ENCODE data around the gene IRF2BP2. TPM values are rescaled to one million over a fixed set of nuclear protein-coding genes. Genes with fewer than 3 reads are reported as not detected.

The IRF2BP2 gene
- total RNA-seq, 1 donor from 2014 or later: 199 TPM

DNA sequence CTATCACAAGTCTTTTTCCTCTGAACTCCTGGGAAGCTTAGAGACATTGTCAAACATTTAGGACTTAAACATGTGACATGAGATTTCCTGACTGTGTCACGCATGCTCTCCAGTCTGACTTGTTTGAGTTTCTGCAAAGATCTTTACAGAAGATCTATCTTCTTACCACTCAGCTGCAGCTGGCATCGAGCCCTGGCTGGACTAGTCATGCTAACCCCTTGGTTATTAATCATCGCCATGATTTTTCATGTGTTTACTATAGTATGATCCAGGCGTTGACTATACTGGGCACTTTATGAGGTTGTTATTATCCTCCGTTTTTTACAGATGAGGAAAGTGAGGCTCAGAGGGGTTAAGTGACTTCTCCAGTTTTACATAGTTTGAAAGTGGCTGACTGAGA, 18.1 kb upstream of the IRF2BP2 start:
- no peak overlapping the region for H3K27ac Mint-ChIP-seq (ENCODE audit: unreplicated experiment)
- H3K27me3 Mint-ChIP-seq (ENCODE audit: unreplicated experiment): peaks cover 2% of the 10 kb centered on the region
- DNase-seq: no peak
- no peak overlapping the region for H3K4me3 Mint-ChIP-seq (ENCODE audit: unreplicated experiment)
- H3K4me1 Mint-ChIP-seq (ENCODE audit: low read depth, unreplicated experiment): peaks cover 3% of the 10 kb centered on the region
- TF ChIP-seq, protein P1, sequence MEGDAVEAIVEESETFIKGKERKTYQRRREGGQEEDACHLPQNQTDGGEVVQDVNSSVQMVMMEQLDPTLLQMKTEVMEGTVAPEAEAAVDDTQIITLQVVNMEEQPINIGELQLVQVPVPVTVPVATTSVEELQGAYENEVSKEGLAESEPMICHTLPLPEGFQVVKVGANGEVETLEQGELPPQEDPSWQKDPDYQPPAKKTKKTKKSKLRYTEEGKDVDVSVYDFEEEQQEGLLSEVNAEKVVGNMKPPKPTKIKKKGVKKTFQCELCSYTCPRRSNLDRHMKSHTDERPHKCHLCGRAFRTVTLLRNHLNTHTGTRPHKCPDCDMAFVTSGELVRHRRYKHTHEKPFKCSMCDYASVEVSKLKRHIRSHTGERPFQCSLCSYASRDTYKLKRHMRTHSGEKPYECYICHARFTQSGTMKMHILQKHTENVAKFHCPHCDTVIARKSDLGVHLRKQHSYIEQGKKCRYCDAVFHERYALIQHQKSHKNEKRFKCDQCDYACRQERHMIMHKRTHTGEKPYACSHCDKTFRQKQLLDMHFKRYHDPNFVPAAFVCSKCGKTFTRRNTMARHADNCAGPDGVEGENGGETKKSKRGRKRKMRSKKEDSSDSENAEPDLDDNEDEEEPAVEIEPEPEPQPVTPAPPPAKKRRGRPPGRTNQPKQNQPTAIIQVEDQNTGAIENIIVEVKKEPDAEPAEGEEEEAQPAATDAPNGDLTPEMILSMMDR (IDR thresholded peaks at IDR 0.05; ENCODE audit: partially characterized antibody, unreplicated experiment): no peak
- no peaks in the 10 kb centered on the region for H3K36me3 Mint-ChIP-seq (ENCODE audit: unreplicated experiment)
- no peaks in the 10 kb centered on the region for H3K9me3 Mint-ChIP-seq (ENCODE audit: unreplicated experiment)

DNA sequence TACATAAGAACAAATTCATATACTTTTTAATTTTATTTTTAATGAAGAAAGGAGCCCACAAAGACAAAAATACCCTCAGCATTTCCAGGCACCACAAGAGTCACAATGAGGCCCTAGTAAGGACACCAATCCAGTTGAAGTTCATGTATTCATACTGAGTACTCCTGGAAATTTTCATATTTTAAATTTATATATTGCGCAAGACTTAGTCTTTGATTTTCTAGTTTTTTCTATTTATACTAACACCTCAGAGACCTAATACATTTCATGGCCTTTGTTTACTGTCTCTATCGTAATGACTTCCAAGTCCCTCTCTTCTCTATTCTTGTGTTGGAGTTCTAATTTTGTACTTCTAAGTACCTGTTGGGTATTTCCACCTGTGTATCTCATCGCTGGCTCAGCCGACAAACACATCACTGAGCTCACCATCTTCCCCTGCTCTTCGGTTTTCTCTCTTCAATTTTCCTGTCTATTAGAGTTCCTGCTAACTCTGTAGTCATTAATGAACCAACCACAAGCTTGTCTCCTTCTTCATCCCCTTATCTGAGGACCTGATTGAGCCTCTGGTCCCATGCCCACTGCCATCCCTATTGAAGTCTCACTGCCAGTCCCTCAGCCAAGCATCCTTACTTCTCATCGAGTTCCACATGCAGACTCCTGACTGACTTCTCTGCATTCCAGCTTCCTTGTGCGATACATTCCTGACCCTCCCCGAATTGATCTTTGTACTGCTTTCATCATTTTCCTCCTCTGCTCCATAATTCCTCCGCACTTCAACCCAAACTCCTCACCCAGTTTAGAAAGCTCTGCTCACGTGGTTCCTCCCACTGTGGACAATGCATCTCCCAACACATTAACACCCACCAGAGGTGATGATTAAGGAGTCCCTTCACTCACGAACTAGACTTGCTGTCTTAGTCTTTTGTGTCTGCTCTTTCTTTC, 17.3 kb upstream of the IRF2BP2 start:
- no peaks in the 10 kb centered on the region for H3K36me3 Mint-ChIP-seq (ENCODE audit: unreplicated experiment)
- H3K4me1 Mint-ChIP-seq (ENCODE audit: low read depth, unreplicated experiment): no peaks in the 10 kb centered on the region
- TF ChIP-seq, protein P1 (IDR thresholded peaks at IDR 0.05; ENCODE audit: partially characterized antibody, unreplicated experiment): no peak
- H3K9me3 Mint-ChIP-seq (ENCODE audit: unreplicated experiment): no peaks in the 10 kb centered on the region
- DNase-seq: no peak
- H3K4me3 Mint-ChIP-seq (ENCODE audit: unreplicated experiment): no peak overlapping the region
- peaks cover 2% of the 10 kb centered on the region for H3K27me3 Mint-ChIP-seq (ENCODE audit: unreplicated experiment)
- no peak overlapping the region for H3K27ac Mint-ChIP-seq (ENCODE audit: unreplicated experiment)

- no peak overlapping the region for H3K4me3 Mint-ChIP-seq (ENCODE audit: unreplicated experiment)
- TF ChIP-seq, protein P1 (IDR thresholded peaks at IDR 0.05; ENCODE audit: partially characterized antibody, unreplicated experiment): no peak
- no peak overlapping the region for H3K27ac Mint-ChIP-seq (ENCODE audit: unreplicated experiment)
Measured at GRCh38 chr1:234626391-234626790, 16.4 kb upstream of the IRF2BP2 start.

DNA sequence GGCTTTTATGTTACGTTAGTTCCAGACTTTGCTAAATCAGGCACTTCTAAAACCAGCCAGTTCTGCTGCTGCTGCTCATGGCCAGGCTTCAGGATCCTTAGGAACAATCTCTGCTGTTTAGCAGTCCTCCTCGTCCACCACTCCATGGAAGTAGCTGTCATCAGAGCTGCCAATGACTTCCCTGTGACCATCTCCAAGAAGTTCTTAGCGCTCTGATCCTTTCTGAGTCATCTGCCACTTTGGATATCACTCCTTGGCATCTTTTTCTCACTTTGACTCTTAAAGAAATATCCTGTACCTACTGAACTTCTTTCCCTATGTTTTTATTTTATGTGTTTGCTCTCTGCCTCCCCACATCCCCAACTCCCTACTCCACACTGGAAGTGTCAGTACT, 14.7 kb upstream of the IRF2BP2 start:
- H3K27me3 Mint-ChIP-seq (ENCODE audit: unreplicated experiment): peaks cover 3% of the 10 kb centered on the region
- no peak overlapping the region for H3K27ac Mint-ChIP-seq (ENCODE audit: unreplicated experiment)
- no peak for DNase-seq
- TF ChIP-seq, protein P1 (IDR thresholded peaks at IDR 0.05; ENCODE audit: partially characterized antibody, unreplicated experiment): no peak
- no peak overlapping the region for H3K4me3 Mint-ChIP-seq (ENCODE audit: unreplicated experiment)
- H3K9me3 Mint-ChIP-seq (ENCODE audit: unreplicated experiment): peaks cover 2% of the 10 kb centered on the region
- no peaks in the 10 kb centered on the region for H3K36me3 Mint-ChIP-seq (ENCODE audit: unreplicated experiment)
- H3K4me1 Mint-ChIP-seq (ENCODE audit: low read depth, unreplicated experiment): peaks cover 14% of the 10 kb centered on the region

More at GRCh38 chr1:234626391-234626790, 16.4 kb upstream of the IRF2BP2 start:
- Mint-ChIP-seq H3K4me1 (ENCODE audit: low read depth, unreplicated experiment) (peaks cover 5% of the 10 kb centered on the region), H3K36me3 (ENCODE audit: unreplicated experiment) (no peaks in the 10 kb centered on the region), H3K27me3 (ENCODE audit: unreplicated experiment) (peaks cover 3% of the 10 kb centered on the region), H3K9me3 (ENCODE audit: unreplicated experiment) (peaks cover 2% of the 10 kb centered on the region)
- DNase-seq: no peak

All from glutamatergic neuron (in vitro differentiated cells).